Ishikawa (cell line): ENCODE data around the gene MTSS2.

ENCODE experiments used
- CEBPB ChIP-seq: IDR thresholded peaks from 2 replicates; pipeline ENCODE4 v1.6.1; 2012
- CREB1 ChIP-seq: IDR thresholded peaks from 2 replicates; pipeline ENCODE4 v1.6.1; 2012; ENCODE audit warnings: low read depth
- EGR1 ChIP-seq: IDR thresholded peaks from 2 replicates; pipeline ENCODE4 v1.6.1; 2012
- EP300 ChIP-seq: IDR thresholded peaks from 2 replicates; pipeline ENCODE4 v1.6.1; 2012; ENCODE audit warnings: borderline replicate concordance
- FOXM1 ChIP-seq: IDR thresholded peaks from 2 replicates; pipeline ENCODE4 v1.6.1; 2012; ENCODE audit warnings: low read depth, borderline replicate concordance
- NFIC ChIP-seq: IDR thresholded peaks from 2 replicates; pipeline ENCODE4 v1.6.1; 2012
- RAD21 ChIP-seq: IDR thresholded peaks from 2 replicates; pipeline ENCODE4 v1.6.1; 2012; ENCODE audit warnings: low read depth
- TAF1 ChIP-seq: IDR thresholded peaks from 2 replicates; pipeline ENCODE4 v1.6.1; 2012; ENCODE audit warnings: low read depth, mild to moderate bottlenecking
- TCF12 ChIP-seq: IDR thresholded peaks from 2 replicates; pipeline ENCODE4 v1.6.1; 2012; ENCODE audit warnings: low read depth
- TEAD4 ChIP-seq: IDR thresholded peaks from 2 replicates; pipeline ENCODE4 v1.6.1; 2012
- YY1 ChIP-seq: IDR thresholded peaks from 2 replicates; pipeline ENCODE4 v1.6.1; 2012; ENCODE audit warnings: low read depth
- ZBTB7A ChIP-seq: IDR thresholded peaks from 2 replicates; pipeline ENCODE4 v1.6.1; 2012; ENCODE audit warnings: low read depth
- TF ChIP-seq, protein P1 (sequence below): IDR thresholded peaks from 2 replicates; pipeline ENCODE4 v1.6.1; 2012
- TF ChIP-seq, protein P2 (sequence below): IDR thresholded peaks from 2 replicates; pipeline ENCODE4 v1.6.1; 2012
- TF ChIP-seq, protein P3 (sequence below): IDR thresholded peaks from 2 replicates; pipeline ENCODE4 v1.6.1; 2012; ENCODE audit warnings: low read depth, mild to moderate bottlenecking

The MTSS2 gene

DNA sequence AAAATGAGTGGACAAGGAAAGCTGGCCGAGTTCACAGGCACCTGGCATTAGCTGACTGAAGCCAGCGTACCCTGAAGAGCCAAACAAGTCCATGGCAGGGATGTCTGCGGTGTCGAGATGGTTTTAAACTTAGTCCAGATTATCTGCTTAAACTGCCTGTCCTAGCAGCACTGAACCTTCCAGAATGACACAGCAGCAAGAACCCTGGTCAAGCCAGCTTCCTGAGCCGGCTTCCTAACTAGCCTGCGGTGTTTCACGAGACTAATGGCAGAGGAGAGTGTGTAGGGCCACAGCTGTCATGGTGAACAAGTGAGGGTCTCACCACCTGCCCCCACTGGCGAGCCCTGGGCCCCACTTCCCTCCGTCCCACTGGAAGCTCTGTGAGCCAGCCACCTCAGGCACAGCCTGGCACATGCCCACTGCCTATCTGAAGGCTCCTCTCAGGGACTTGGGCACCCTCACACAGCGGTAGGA is 28.8 kb upstream of the MTSS2 start:
- TF ChIP-seq CREB1 (no peak), CEBPB (no peak), ZBTB7A (no peak), NFIC (no peak), TAF1 (no peak), EGR1 (no peak), FOXM1 (no peak), TEAD4 (no peak), RAD21 (no peak), TCF12 (no peak), YY1 (no peak), EP300 (no peak)
- TF ChIP-seq, protein P1, sequence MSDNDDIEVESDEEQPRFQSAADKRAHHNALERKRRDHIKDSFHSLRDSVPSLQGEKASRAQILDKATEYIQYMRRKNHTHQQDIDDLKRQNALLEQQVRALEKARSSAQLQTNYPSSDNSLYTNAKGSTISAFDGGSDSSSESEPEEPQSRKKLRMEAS, result no peak
- TF ChIP-seq, protein P2, sequence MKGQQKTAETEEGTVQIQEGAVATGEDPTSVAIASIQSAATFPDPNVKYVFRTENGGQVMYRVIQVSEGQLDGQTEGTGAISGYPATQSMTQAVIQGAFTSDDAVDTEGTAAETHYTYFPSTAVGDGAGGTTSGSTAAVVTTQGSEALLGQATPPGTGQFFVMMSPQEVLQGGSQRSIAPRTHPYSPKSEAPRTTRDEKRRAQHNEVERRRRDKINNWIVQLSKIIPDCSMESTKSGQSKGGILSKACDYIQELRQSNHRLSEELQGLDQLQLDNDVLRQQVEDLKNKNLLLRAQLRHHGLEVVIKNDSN, result no peak
- TF ChIP-seq, protein P3, sequence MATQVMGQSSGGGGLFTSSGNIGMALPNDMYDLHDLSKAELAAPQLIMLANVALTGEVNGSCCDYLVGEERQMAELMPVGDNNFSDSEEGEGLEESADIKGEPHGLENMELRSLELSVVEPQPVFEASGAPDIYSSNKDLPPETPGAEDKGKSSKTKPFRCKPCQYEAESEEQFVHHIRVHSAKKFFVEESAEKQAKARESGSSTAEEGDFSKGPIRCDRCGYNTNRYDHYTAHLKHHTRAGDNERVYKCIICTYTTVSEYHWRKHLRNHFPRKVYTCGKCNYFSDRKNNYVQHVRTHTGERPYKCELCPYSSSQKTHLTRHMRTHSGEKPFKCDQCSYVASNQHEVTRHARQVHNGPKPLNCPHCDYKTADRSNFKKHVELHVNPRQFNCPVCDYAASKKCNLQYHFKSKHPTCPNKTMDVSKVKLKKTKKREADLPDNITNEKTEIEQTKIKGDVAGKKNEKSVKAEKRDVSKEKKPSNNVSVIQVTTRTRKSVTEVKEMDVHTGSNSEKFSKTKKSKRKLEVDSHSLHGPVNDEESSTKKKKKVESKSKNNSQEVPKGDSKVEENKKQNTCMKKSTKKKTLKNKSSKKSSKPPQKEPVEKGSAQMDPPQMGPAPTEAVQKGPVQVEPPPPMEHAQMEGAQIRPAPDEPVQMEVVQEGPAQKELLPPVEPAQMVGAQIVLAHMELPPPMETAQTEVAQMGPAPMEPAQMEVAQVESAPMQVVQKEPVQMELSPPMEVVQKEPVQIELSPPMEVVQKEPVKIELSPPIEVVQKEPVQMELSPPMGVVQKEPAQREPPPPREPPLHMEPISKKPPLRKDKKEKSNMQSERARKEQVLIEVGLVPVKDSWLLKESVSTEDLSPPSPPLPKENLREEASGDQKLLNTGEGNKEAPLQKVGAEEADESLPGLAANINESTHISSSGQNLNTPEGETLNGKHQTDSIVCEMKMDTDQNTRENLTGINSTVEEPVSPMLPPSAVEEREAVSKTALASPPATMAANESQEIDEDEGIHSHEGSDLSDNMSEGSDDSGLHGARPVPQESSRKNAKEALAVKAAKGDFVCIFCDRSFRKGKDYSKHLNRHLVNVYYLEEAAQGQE, result no peak

DNA sequence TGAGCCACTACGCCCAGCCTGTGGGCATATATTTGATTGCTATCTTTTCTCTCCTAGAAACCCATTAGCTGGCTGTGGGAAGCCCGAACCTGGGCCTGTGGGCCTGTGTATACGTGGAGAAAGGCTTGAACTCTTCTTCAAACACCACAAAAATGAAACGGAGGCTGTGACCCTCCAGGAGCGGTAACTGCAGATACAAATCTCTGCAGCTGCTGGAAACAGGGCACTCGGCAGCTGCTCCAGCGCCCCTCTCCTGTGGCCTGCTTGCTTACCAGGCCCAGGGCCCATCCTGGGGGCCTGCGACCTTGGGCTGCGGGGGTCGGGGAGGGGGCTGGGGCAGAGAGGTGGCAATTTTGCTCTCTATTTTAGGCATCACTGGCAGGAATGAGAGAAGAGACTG is 28.0 kb upstream of the MTSS2 start:
- TF ChIP-seq CEBPB, result no peak
- TF ChIP-seq RAD21, result no peak
- TF ChIP-seq, protein P1, result no peak
- no peak for TF ChIP-seq EGR1
- TF ChIP-seq FOXM1, result no peak
- TF ChIP-seq YY1, result no peak
- TF ChIP-seq CREB1, result no peak
- TF ChIP-seq TAF1, result no peak
- TF ChIP-seq, protein P3, result no peak
- TF ChIP-seq, protein P2, result no peak
- TF ChIP-seq EP300, result no peak
- no peak for TF ChIP-seq TEAD4
- no peak for TF ChIP-seq ZBTB7A
- no peak for TF ChIP-seq TCF12
- no peak for TF ChIP-seq NFIC

DNA sequence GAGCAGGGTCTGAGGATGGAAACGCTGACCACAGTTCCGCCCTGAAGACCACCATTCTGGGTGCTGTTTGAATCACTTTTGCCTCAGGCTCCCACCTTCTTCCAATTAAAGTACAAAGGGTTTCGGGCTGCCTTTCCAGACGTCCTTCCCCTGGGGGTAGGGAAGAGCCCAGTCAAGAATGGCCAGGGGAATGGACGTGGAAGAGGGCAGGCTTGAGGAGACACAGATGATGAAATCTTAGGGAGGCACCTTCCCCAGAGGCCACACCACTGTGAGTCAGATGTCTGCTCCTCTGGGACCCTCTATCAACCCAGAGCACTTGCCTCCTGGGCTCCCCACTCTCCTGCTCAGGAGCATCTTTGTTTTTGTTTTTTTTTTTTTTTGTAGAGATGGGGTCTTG is 27.5 kb upstream of the MTSS2 start:
- TF ChIP-seq FOXM1 (no peak), EP300 (no peak), EGR1 (no peak), TEAD4 (no peak), TAF1 (no peak), NFIC (no peak), ZBTB7A (no peak)
- TF ChIP-seq, protein P2, result no peak
- TF ChIP-seq, protein P1, result no peak
- TF ChIP-seq, protein P3, result no peak

DNA sequence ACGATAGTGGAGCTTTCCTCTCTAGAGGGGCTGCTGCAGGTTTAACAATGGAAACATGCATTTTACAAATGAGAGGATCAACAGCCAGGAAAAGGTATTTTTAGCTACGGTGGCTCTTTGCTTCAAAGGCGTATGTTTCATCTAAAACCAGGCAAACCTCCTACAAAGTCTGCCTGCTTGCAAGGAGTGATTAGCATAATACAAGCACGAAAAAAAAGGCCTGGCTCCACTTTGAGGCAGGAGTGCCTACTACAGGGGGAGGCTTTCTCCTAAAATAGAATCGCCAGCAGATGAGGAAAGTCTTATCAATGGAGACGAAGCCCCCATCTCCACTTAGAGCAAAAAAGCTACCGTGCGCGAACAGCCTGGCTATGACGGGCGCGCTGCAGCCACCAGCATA is 27.1 kb upstream of the MTSS2 start:
- TF ChIP-seq ZBTB7A (no peak), EP300 (no peak), CREB1 (no peak), NFIC (no peak), RAD21 (no peak), CEBPB (no peak), EGR1 (no peak)
- TF ChIP-seq, protein P1, result no peak
- TF ChIP-seq, protein P3, result no peak
- TF ChIP-seq, protein P2, result no peak
